GM10266 (cell line): ENCODE results near the gene RALBP1.

Source experiments
- DNase-seq: peaks from one replicate; pipeline ENCODE4 v3.0.0; 2012; ENCODE audit errors: extremely low spot score
- CTCF ChIP-seq: IDR thresholded peaks from 2 replicates; pipeline ENCODE4 v1.5.1; 2012; ENCODE audit warnings: mild to moderate bottlenecking, low read depth; ENCODE audit not compliant: control insufficient read depth, insufficient read depth; ENCODE audit errors: missing control alignments

Gene RALBP1

GRCh38 chr18:9574473-9575115 is 99.3 kb downstream of the RALBP1 start:
- no peak for TF ChIP-seq CTCF
- no peak for DNase-seq

GRCh38 chr18:9575558-9575957 is 100.2 kb downstream of the RALBP1 start:
- DNase-seq = peak; percentile 10
- peak; percentile 74 for TF ChIP-seq CTCF

GRCh38 chr18:9577361-9577760 is 102.0 kb downstream of the RALBP1 start:
- TF ChIP-seq CTCF = no peak

GRCh38 chr18:9578306-9578705 is 103.0 kb downstream of the RALBP1 start:
- TF ChIP-seq CTCF = no peak
- no peak for DNase-seq

More at GRCh38 chr18:9577361-9577760, 102.0 kb downstream of the RALBP1 start:
- no peak for DNase-seq

- no peak for DNase-seq
Measured at GRCh38 chr18:9581667-9582066, 106.4 kb downstream of the RALBP1 start.

GRCh38 chr18:9586814-9587213 is 111.5 kb downstream of the RALBP1 start:
- TF ChIP-seq CTCF = no peak
- no peak for DNase-seq

More at GRCh38 chr18:9581667-9582066, 106.4 kb downstream of the RALBP1 start:
- TF ChIP-seq CTCF = no peak
